ENCODE measurements around the gene EHHADH.

EHHADH gene

GRCh38 chr3:185144784-185145183 lies 109.1 kb downstream of the EHHADH start:
- no peak for DNase-seq (ENCODE audit: low spot score)

All from hematopoietic multipotent progenitor cell treated with erythropoietin and hydrocortisone succinate and interleukin-3 and kit ligand, for 17 days (in vitro differentiated cells).